HepG2 (cell line): ENCODE measurements around the gene CLCA2.

Experiments
- CBX2 ChIP-seq, 2 experiments: fragments of 200-600 bp in 1 of 2; sonication (generic); formaldehyde crosslinking in 1 of 2; IDR thresholded peaks; 2 replicates each; pipeline versions ENCODE4 v1.7.0 to v1.8.1; 2018 to 2022; ENCODE audit warnings: low read depth in 2 of 2, low read length in 1 of 2, mild to moderate bottlenecking in 1 of 2, missing genetic modification reagents in 1 of 2
- CTCF ChIP-seq: sonication (generic); formaldehyde crosslinking; IDR thresholded peaks from 2 replicates; pipeline ENCODE4 v1.5.0; 2020; ENCODE audit warnings: mild to moderate bottlenecking, missing genetic modification reagents, moderate library complexity
- E2F1 ChIP-seq: sonication (generic); formaldehyde crosslinking; IDR thresholded peaks from 2 replicates; pipeline ENCODE4 v1.5.0; 2020; ENCODE audit warnings: missing genetic modification reagents
- E2F2 ChIP-seq: sonication (generic); formaldehyde crosslinking; IDR thresholded peaks from 2 replicates; pipeline ENCODE4 v1.4.0; 2020; ENCODE audit warnings: missing genetic modification reagents, borderline replicate concordance
- ESRRA ChIP-seq: sonication (generic); formaldehyde crosslinking; IDR thresholded peaks from 2 replicates; pipeline ENCODE4 v1.5.1; 2020; ENCODE audit warnings: mild to moderate bottlenecking, low read depth, missing genetic modification reagents
- HMGXB4 ChIP-seq, 2 experiments: sonication (generic) in 1 of 2; formaldehyde crosslinking in 1 of 2; IDR thresholded peaks; 2 replicates each; pipeline versions ENCODE4 v1.4.0 to v1.6.1; 2018 to 2020; ENCODE audit warnings: missing genetic modification reagents in 2 of 2, borderline replicate concordance in 1 of 2, low read depth in 1 of 2, mild to moderate bottlenecking in 1 of 2, missing biosample characterization in 1 of 2
- POLR2AphosphoS5 ChIP-seq: IDR thresholded peaks from 2 replicates; pipeline ENCODE4 v1.6.1; 2012; ENCODE audit warnings: low read depth, low read length
- SOX5 ChIP-seq: IDR thresholded peaks from 2 replicates; pipeline ENCODE4 v1.6.1; 2016; ENCODE audit warnings: borderline replicate concordance
- SRF ChIP-seq: IDR thresholded peaks from 2 replicates; pipeline ENCODE4 v1.6.1; 2011; ENCODE audit warnings: mild to moderate bottlenecking, low read depth, low read length, moderate library complexity
- USF2 ChIP-seq, 2 experiments: sonication (generic) in 1 of 2; formaldehyde crosslinking in 1 of 2; IDR thresholded peaks; 2 replicates each; pipeline versions ENCODE4 v1.5.1 to v1.6.1; 2011 to 2020; ENCODE audit warnings: borderline replicate concordance in 1 of 2, low read depth in 1 of 2, low read length in 1 of 2, mild to moderate bottlenecking in 1 of 2, missing genetic modification reagents in 1 of 2, moderate library complexity in 1 of 2
- ZNF747 ChIP-seq: sonication (generic); formaldehyde crosslinking; IDR thresholded peaks from 2 replicates; pipeline ENCODE4 v1.8.1; 2023; ENCODE audit warnings: missing genetic modification reagents, mild to moderate bottlenecking, borderline replicate concordance
- ZNF780A ChIP-seq: sonication (generic); formaldehyde crosslinking; IDR thresholded peaks from 2 replicates; pipeline ENCODE4 v1.8.0; 2022; ENCODE audit warnings: mild to moderate bottlenecking, missing genetic modification reagents, moderate library complexity

- TF ChIP-seq E2F1 (CRISPR knock-in tag) (no peak), CTCF (CRISPR knock-in tag) (no peak), CBX2 (IDR thresholded peaks at IDR 0.05; ENCODE audit: low read depth, low read length) (no peak), CBX2 (CRISPR knock-in tag; IDR thresholded peaks at IDR 0.05; ENCODE audit: low read depth) (no peak), E2F2 (no peak), SOX5 (CRISPR knock-in tag) (no peak), ZNF747 (CRISPR knock-in tag) (no peak), ESRRA (no peak), POLR2AphosphoS5 (no peak), SRF (no peak), ZNF780A (CRISPR knock-in tag) (no peak), USF2 (IDR thresholded peaks at IDR 0.05; ENCODE audit: low read depth, low read length) (no peak), USF2 (CRISPR knock-in tag; IDR thresholded peaks at IDR 0.05; ENCODE audit: borderline replicate concordance) (no peak), HMGXB4 (CRISPR knock-in tag; IDR thresholded peaks at IDR 0.05; ENCODE audit: borderline replicate concordance in 1 of 2, low read depth in 1 of 2) (no peak)
These were observed 31.1 kb downstream of the CLCA2 start for GRCh38 chr1:86455073-86455472.
